ENCODE measurements around the gene DUSP21. TPM values are rescaled to one million over a fixed set of nuclear protein-coding genes. Genes with fewer than 3 reads are reported as not detected.
"Not testable (repeated sequence)": the region's sequence is repeated elsewhere in the genome, so short reads cannot be mapped to it uniquely, and the experiment has no call there.

Gene DUSP21
- total and polyA plus RNA-seq, 10 of the 15 experiments (the other 5 are each of a cell fraction or from before 2014, with no cell fraction given) = not detected

- TF ChIP-seq ZBTB4 (CRISPR knock-in tag; IDR thresholded peaks at IDR 0.05) = no peak
- TF ChIP-seq REST (IDR thresholded peaks at IDR 0.05; ENCODE audit: low read depth, low read length) = no peak
- TF ChIP-seq USF2 (IDR thresholded peaks at IDR 0.05; ENCODE audit: borderline replicate concordance, low read depth, low read length) = no peak
- TF ChIP-seq NKRF (conservative IDR thresholded peaks at IDR 0.05) = no peak
Measured at GRCh38 chrX:44822601-44823000, 21.2 kb upstream of the DUSP21 start (continued).

GRCh38 chrX:44823193-44823592, 20.6 kb upstream of the DUSP21 start:
- H3K27me3 ChIP-seq (replicated peaks in 1 of 2; ENCODE audit: control insufficient read depth in 2 of 2, insufficient read depth in 2 of 2, low read length in 1 of 2); H3K27ac ChIP-seq (ENCODE audit: control insufficient read depth, insufficient read depth); ATAC-seq; intact Hi-C loops (cut with micrococcal nuclease; ENCODE audit: unreplicated experiment); H3K9me3 ChIP-seq (replicated peaks; ENCODE audit: control insufficient read depth, insufficient read depth, low read length); H3K4me1 ChIP-seq (ENCODE audit: control insufficient read depth, insufficient read depth, low read length); H2AFZ ChIP-seq (ENCODE audit: control insufficient read depth, low read depth, low read length); DNase-seq (ENCODE audit: low read depth, low spot score); H3K9ac ChIP-seq (ENCODE audit: control insufficient read depth, insufficient read depth, low read length); H3K36me3 ChIP-seq (ENCODE audit: control insufficient read depth in 2 of 2, insufficient read depth in 2 of 2, low read length in 1 of 2); H3K79me2 ChIP-seq (ENCODE audit: control insufficient read depth, insufficient read depth, low read length); H4K20me1 ChIP-seq (ENCODE audit: control insufficient read depth, insufficient read depth); SMC1A ChIA-PET (ENCODE audit: uncharacterized antibody, unreplicated experiment); H3K4me3 ChIP-seq; RAD21 ChIA-PET (ENCODE audit: unreplicated experiment); CTCF ChIA-PET; POLR2A ChIA-PET; H3K4me2 ChIP-seq (ENCODE audit: control insufficient read depth, insufficient read depth); FAIRE-seq; in situ Hi-C loops (cut with MboI); BruUV-seq (replicated peaks): not testable (repeated sequence)
- WGBS (ENCODE audit: insufficient coverage, insufficient replicate concordance, low lambda C conversion rate, missing lambda C conversion rate) = 80% methylated on average over 2 of the region's 2 CpGs
